Upper lobe of right lung (tissue), 1 donor: ENCODE measurements around the gene CTBP2. TPM values are rescaled to one million over a fixed set of nuclear protein-coding genes. Genes with fewer than 3 reads are reported as not detected.

Experiments
- ATAC-seq: fragments of 200-7000 bp; cut with Tn5 transposase; one replicate; pipeline ENCODE4 v1.9.1; 2020; ENCODE audit warnings: mild to moderate bottlenecking, moderate library complexity
- DNase-seq: peaks from one replicate; pipeline ENCODE4 v3.0.0-alpha.2; 2020
- H3K27ac ChIP-seq: fragments of 200-600 bp; one replicate; pipeline ENCODE4 v1.8.0; 2022
- H3K27me3 ChIP-seq: fragments of 200-600 bp; one replicate; pipeline ENCODE4 v1.8.0; 2022; ENCODE audit warnings: mild to moderate bottlenecking
- H3K36me3 ChIP-seq: fragments of 200-600 bp; one replicate; pipeline ENCODE4 v1.8.0; 2022
- H3K4me1 ChIP-seq: fragments of 200-600 bp; one replicate; pipeline ENCODE4 v1.8.0; 2022
- H3K4me3 ChIP-seq: fragments of 200-600 bp; one replicate; pipeline ENCODE4 v1.8.0; 2022; ENCODE audit warnings: mild to moderate bottlenecking
- H3K9me3 ChIP-seq: fragments of 200-600 bp; one replicate; pipeline ENCODE4 v1.8.0; 2022
- CTCF ChIP-seq: fragments of 200-600 bp; IDR thresholded peaks from one replicate; pipeline ENCODE4 v1.8.0; 2022; ENCODE audit warnings: antibody characterized with exemption
- intact Hi-C: fragments of 100-400 bp; cut with DNase I; formaldehyde crosslinking; loops from one replicate; pipeline ENCODE4 v1.11.0; 2022
- total RNA-seq: library from RNA; stranded (reverse); fragmentation: NEBNext Ultra II Directional; extraction: Animal tissue kit (Norgen Biotek cat#: 25700); gene quantifications from one replicate; pipeline ENCODE4 v1.2.1, GENCODE V29; 2021
- donor health status: DM: no; HTN: yes; CAD: no; lungs with severe emphysema.

CTBP2 gene
- total RNA-seq, 1 donor from 2014 or later: 66.7 TPM

DNA sequence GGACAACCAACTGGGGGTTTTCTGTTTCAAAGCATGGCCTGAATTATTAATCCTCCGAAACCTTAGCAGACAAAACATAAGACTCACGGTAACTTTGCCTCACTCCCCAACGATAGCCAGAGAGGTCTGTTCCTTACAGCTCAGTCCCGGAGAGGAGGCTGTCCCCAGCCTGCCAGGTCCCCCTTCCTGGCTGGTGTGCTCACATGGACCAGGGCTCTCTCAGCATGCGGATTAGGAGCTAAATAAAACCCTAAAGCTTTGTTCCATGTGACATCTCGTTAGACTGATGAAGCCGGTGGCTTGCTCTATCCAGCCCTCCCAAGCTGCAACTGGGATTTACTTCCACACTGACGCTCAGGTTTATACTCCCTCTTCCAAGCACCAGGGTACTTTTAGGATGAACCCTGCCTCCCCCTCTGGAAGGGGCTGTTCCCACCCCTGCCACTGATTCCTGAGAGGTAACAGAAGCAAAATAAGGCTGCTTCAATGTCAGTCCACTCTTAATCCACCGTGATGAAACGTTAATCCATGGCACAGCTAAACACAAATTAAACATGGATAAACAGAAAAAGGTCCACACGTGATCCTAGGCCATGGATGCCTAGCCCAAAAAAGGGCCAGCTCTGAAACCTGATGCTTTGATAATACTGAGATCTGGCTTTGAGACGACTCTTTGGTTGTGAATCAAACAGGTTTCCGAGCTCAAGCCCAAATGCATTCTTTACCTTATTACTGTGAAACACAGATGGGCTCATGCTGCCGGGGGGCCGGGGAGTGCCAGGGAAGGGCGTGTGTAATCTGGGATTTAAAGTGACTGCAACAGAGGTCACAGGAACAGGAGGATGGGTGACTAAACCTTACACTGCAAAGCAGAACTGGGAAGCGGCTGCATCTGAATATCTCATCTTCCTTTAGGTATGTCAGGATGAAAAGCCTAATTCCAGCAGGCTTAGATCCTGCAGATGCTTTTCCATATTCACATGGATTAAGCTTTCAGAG lies 132.2 kb downstream of the CTBP2 start:
- H3K4me3 ChIP-seq: no peak overlapping the region
- TF ChIP-seq CTCF: no peak
- ATAC-seq: no peak
- intact Hi-C loops: no loop called here
- DNase-seq: no peak
- no peak overlapping the region for H3K27ac ChIP-seq
- no peaks in the 10 kb centered on the region for H3K9me3 ChIP-seq
- peaks cover 21% of the 10 kb centered on the region for H3K36me3 ChIP-seq
- H3K27me3 ChIP-seq: no peaks in the 10 kb centered on the region
- H3K4me1 ChIP-seq: peaks cover 13% of the 10 kb centered on the region

DNA sequence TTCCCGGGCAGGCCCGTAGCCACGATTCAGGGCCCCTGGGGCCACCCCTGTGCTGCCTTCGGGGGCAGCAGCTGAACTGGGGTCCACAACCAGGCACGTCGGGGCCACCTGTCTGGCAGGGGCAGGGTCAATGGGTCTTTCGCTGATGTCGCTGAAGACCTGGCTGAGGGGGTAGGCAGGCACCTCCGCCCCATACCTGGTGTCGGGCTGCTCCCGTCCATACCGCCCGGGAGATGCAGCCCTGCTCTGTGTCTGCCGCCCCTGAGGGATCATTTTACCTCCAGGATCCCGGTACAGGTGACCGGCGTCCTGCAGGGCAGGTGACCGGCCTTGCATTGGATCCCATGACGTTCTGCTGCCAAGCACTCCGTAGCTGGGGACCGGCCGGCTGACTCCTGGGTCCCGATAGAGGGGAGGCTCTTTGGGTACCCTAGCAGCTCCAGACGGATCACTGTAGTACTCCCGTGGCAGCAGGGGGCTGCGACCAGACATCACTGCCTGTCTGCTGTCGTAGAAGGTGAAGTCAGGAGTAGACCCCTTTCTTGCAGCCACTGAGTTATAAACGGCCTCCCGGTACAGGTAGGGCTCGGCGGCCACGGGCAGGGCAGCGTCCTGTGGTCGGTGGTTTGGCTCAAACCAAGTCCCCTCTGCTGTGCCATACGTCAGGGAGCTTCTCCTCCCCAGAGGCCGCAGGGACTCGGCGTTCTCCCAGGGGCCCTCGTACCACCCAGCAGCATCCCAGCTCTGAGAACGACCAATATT lies 133.2 kb downstream of the CTBP2 start:
- no peak for DNase-seq
- intact Hi-C loops: no loop called here
- H3K9me3 ChIP-seq: no peaks in the 10 kb centered on the region
- H3K27me3 ChIP-seq: no peaks in the 10 kb centered on the region
- no peak overlapping the region for H3K27ac ChIP-seq
- H3K4me1 ChIP-seq: peaks cover 13% of the 10 kb centered on the region
- no peak overlapping the region for H3K4me3 ChIP-seq
- H3K36me3 ChIP-seq: peaks cover 25% of the 10 kb centered on the region
- TF ChIP-seq CTCF: no peak
- ATAC-seq: no peak

- Histone ChIP-seq H3K36me3 (peaks cover 25% of the 10 kb centered on the region), H3K27ac (no peak overlapping the region), H3K4me1 (peaks cover 13% of the 10 kb centered on the region), H3K4me3 (no peak overlapping the region), H3K9me3 (no peaks in the 10 kb centered on the region), H3K27me3 (no peaks in the 10 kb centered on the region)
- DNase-seq: no peak
- intact Hi-C loops: no loop called here
- no peak for ATAC-seq
- no peak for TF ChIP-seq CTCF
These were observed 134.1 kb downstream of the CTBP2 start for GRCh38 chr10:125026036-125026931.

- H3K4me1 ChIP-seq: peaks cover 10% of the 10 kb centered on the region
- TF ChIP-seq CTCF: no peak
- intact Hi-C loops: no loop called here
- H3K27me3 ChIP-seq: no peaks in the 10 kb centered on the region
- H3K9me3 ChIP-seq: no peaks in the 10 kb centered on the region
- peaks cover 25% of the 10 kb centered on the region for H3K36me3 ChIP-seq
- no peak overlapping the region for H3K4me3 ChIP-seq
- ATAC-seq (no peak), DNase-seq (no peak)
- no peak overlapping the region for H3K27ac ChIP-seq
These were observed 135.0 kb downstream of the CTBP2 start for GRCh38 chr10:125025341-125025740.
